OCI-LY7 (cell line): ENCODE results near the gene CDC5L. TPM values are rescaled to one million over a fixed set of nuclear protein-coding genes. Genes with fewer than 3 reads are reported as not detected.

ENCODE experiments used
- BruUV-seq: library from RNA; stranded (reverse); fragments of 400-500 nt; replicated peaks from 2 replicates; lab custom pipeline; 2021; lab: Mats Ljungman, UMichigan
- CTCF ChIA-PET: fragments of 300-600 bp; sonication (Branson Sonifier 250); formaldehyde crosslinking; loops from one replicate; lab custom pipeline; 2022; ENCODE audit warnings: antibody characterized with exemption; ENCODE audit not compliant: unreplicated experiment; lab: Charles Lee
- POLR2A ChIA-PET: fragments of 300-600 bp; sonication (Branson Sonifier 250); formaldehyde crosslinking; loops from one replicate; lab custom pipeline; 2022; ENCODE audit warnings: antibody characterized with exemption; lab: Charles Lee
- DNase-seq: peaks from one replicate; pipeline ENCODE4 v3.0.0-alpha.2; 2015; ENCODE audit warnings: low spot score
- H2AFZ ChIP-seq: fragments of 200-600 bp; sonication (generic), shearing (Covaris generic); 2 replicates; pipeline ENCODE4 v1.6.1; 2014; ENCODE audit warnings: mild to moderate bottlenecking, antibody characterized with exemption, low read length, moderate library complexity
- H3K27ac ChIP-seq: fragments of 200-600 bp; sonication (generic); 2 replicates; pipeline ENCODE4 v1.5.1; 2014; ENCODE audit warnings: mixed run types, low read depth, mild to moderate bottlenecking, moderate library complexity, low read length, inconsistent platforms; ENCODE audit not compliant: poor library complexity, severe bottlenecking
- H3K36me3 ChIP-seq: fragments of 200-600 bp; sonication (generic); 2 replicates; pipeline ENCODE4 v1.6.1; 2014; ENCODE audit warnings: mild to moderate bottlenecking, antibody characterized with exemption, low read length, moderate library complexity, mixed read lengths; ENCODE audit not compliant: insufficient read depth
- H3K4me1 ChIP-seq: fragments of 200-600 bp; sonication (generic); 2 replicates; pipeline ENCODE4 v1.5.1; 2014; ENCODE audit warnings: mild to moderate bottlenecking, low read length; ENCODE audit not compliant: insufficient read depth, poor library complexity, severe bottlenecking
- H3K4me2 ChIP-seq: fragments of 200-600 bp; sonication (generic); 2 replicates; pipeline ENCODE4 v1.6.1; 2014; ENCODE audit warnings: mild to moderate bottlenecking, low read length
- H3K4me3 ChIP-seq: fragments of 200-600 bp; sonication (generic); 2 replicates; pipeline ENCODE4 v1.5.1; 2014; ENCODE audit warnings: mild to moderate bottlenecking, low read depth, low read length; ENCODE audit not compliant: poor library complexity, severe bottlenecking
- H3K79me2 ChIP-seq: fragments of 200-600 bp; sonication (generic); 2 replicates; pipeline ENCODE4 v1.6.1; 2016; ENCODE audit warnings: low read depth, mild to moderate bottlenecking, low read length, moderate library complexity, mixed read lengths; ENCODE audit not compliant: insufficient read depth
- H3K9me2 ChIP-seq: fragments of 200-600 bp; sonication (generic); 2 replicates; pipeline ENCODE4 v1.6.1; 2016; ENCODE audit warnings: mild to moderate bottlenecking, low read length, mixed read lengths; ENCODE audit not compliant: insufficient read depth
- H3K9me3 ChIP-seq: fragments of 200-600 bp; sonication (generic); 2 replicates; pipeline ENCODE4 v1.6.1; 2014; ENCODE audit warnings: mild to moderate bottlenecking, mixed run types, low read length, mixed read lengths
- H4K20me1 ChIP-seq: fragments of 200-600 bp; sonication (generic); 2 replicates; pipeline ENCODE4 v1.6.1; 2014; ENCODE audit warnings: mild to moderate bottlenecking, antibody characterized with exemption, low read length, moderate library complexity, mixed read lengths; ENCODE audit not compliant: insufficient read depth
- CTCF ChIP-seq: fragments of 200-600 bp; sonication (generic); conservative IDR thresholded peaks from 2 replicates; pipeline ENCODE4 v1.5.1; 2014; ENCODE audit warnings: mild to moderate bottlenecking, antibody characterized with exemption, low read length, moderate library complexity, mixed read lengths
- EZH2phosphoT487 ChIP-seq: fragments of 200-600 bp; sonication (generic); IDR thresholded peaks from 2 replicates; pipeline ENCODE4 v1.6.1; 2018; ENCODE audit warnings: low read depth, borderline replicate concordance, mild to moderate bottlenecking, mixed run types, antibody characterized with exemption, low read length, moderate library complexity, mixed read lengths
- intact Hi-C: fragments of 100-400 bp; cut with micrococcal nuclease; formaldehyde crosslinking; loops from one replicate; pipeline ENCODE4 v1.10.0; 2022; ENCODE audit not compliant: unreplicated experiment
- total RNA-seq, 2 experiments: library from RNA; depleted of rRNA in 1 of 2; stranded (reverse); fragments of >200 nt in 1 of 2; shearing (Covaris generic) in 1 of 2; gene quantifications; 2 replicates each; pipeline ENCODE4 v1.2.3, GENCODE V29; 2014 to 2022

Gene CDC5L
- total RNA-seq, 2 experiments from 2014 or later = 21.5 to 24.0 TPM

- CTCF ChIA-PET = no interaction called here
- Histone ChIP-seq H3K27ac (no peak overlapping the region), H3K4me2 (no peak overlapping the region), H3K36me3 (no peaks in the 10 kb centered on the region), H3K9me3 (no peaks in the 10 kb centered on the region), H3K79me2 (no peaks in the 10 kb centered on the region), H3K9me2 (no peaks in the 10 kb centered on the region), H3K4me3 (no peak overlapping the region), H4K20me1 (no peaks in the 10 kb centered on the region), H3K4me1 (no peaks in the 10 kb centered on the region), H2AFZ (no peak overlapping the region)
- intact Hi-C loops = loop anchor here (10.0 kb wide), 1 partner anchor 181 kb away; no protein-coding TSS in a partner anchor
- no peak for TF ChIP-seq EZH2phosphoT487
- TF ChIP-seq CTCF = no peak
- no TSS peak for BruUV-seq
- DNase-seq = no peak
- POLR2A ChIA-PET = no interaction called here
Measured at GRCh38 chr6:44473393-44474189, 86.1 kb downstream of the CDC5L start.

GRCh38 chr6:44474190-44474631, 86.7 kb downstream of the CDC5L start:
- H3K4me1 ChIP-seq = no peaks in the 10 kb centered on the region
- H2AFZ ChIP-seq = no peak overlapping the region
- TF ChIP-seq CTCF = no peak
- no peak for TF ChIP-seq EZH2phosphoT487
- no peaks in the 10 kb centered on the region for H3K79me2 ChIP-seq
- no peaks in the 10 kb centered on the region for H4K20me1 ChIP-seq
- POLR2A ChIA-PET = interaction anchor here (0.6 kb wide), 2 partner anchors 39 to 891 kb away, joined by 4 read pairs; no protein-coding TSS in a partner anchor
- CTCF ChIA-PET = no interaction called here
- no TSS peak for BruUV-seq
- no peak overlapping the region for H3K27ac ChIP-seq
- DNase-seq = no peak
- no peak overlapping the region for H3K4me3 ChIP-seq
- intact Hi-C loops = loop anchor here (10.0 kb wide), 1 partner anchor 181 kb away; no protein-coding TSS in a partner anchor
- H3K9me3 ChIP-seq = no peaks in the 10 kb centered on the region
- H3K36me3 ChIP-seq = no peaks in the 10 kb centered on the region
- H3K4me2 ChIP-seq = no peak overlapping the region
- H3K9me2 ChIP-seq = no peaks in the 10 kb centered on the region

- TF ChIP-seq EZH2phosphoT487 = no peak
- TF ChIP-seq CTCF = no peak
- no peak overlapping the region for H3K4me3 ChIP-seq
- no peak overlapping the region for H3K4me2 ChIP-seq
- CTCF ChIA-PET = no interaction called here
- H3K27ac ChIP-seq = no peak overlapping the region
- BruUV-seq = no TSS peak
- no peaks in the 10 kb centered on the region for H3K9me2 ChIP-seq
- H2AFZ ChIP-seq = no peak overlapping the region
- no peaks in the 10 kb centered on the region for H3K4me1 ChIP-seq
- H3K36me3 ChIP-seq = no peaks in the 10 kb centered on the region
- POLR2A ChIA-PET = interaction anchor here (0.6 kb wide), 2 partner anchors 40 to 890 kb away, joined by 4 read pairs; no protein-coding TSS in a partner anchor
- DNase-seq = no peak
- H3K9me3 ChIP-seq = no peaks in the 10 kb centered on the region
- intact Hi-C loops = loop anchor here (10.0 kb wide), 1 partner anchor 180 kb away; no protein-coding TSS in a partner anchor
- no peaks in the 10 kb centered on the region for H4K20me1 ChIP-seq
- H3K79me2 ChIP-seq = no peaks in the 10 kb centered on the region
Measured at GRCh38 chr6:44474643-44475042, 87.1 kb downstream of the CDC5L start.
